ENCODE measurements around the gene CTDP1. TPM values are rescaled to one million over a fixed set of nuclear protein-coding genes. Genes with fewer than 3 reads are reported as not detected.

Gene CTDP1
- total RNA-seq, 2 donors from 2014 or later = 8.8 to 21.8 TPM

DNA sequence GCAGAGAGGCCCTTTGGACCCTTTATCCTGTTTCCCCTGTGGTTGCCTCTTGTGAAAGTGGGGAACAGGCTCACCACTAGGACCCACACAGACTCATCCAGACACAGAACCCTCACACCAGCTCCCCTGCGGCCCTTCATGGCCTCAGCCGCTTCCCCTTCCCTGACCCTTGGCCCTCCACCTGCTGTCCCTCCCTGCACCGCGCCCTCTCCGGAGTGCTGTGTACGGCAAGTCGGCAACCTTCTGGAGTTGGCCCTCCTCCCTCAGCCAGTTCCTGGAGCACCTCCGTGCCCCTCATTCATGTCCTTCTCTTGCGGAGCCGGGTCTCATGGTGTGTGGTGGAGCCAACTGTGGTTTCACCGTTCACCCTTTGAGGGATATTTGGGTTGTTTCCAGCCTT lies 44.0 kb downstream of the CTDP1 start:
- no peak for ATAC-seq
- no peak for DNase-seq
- intact Hi-C loops (cut with DNase I) = no loop called here
- WGBS, 2 donors = 89% methylated on average over 11 of the region's 11 CpGs
- TF ChIP-seq, protein P1, sequence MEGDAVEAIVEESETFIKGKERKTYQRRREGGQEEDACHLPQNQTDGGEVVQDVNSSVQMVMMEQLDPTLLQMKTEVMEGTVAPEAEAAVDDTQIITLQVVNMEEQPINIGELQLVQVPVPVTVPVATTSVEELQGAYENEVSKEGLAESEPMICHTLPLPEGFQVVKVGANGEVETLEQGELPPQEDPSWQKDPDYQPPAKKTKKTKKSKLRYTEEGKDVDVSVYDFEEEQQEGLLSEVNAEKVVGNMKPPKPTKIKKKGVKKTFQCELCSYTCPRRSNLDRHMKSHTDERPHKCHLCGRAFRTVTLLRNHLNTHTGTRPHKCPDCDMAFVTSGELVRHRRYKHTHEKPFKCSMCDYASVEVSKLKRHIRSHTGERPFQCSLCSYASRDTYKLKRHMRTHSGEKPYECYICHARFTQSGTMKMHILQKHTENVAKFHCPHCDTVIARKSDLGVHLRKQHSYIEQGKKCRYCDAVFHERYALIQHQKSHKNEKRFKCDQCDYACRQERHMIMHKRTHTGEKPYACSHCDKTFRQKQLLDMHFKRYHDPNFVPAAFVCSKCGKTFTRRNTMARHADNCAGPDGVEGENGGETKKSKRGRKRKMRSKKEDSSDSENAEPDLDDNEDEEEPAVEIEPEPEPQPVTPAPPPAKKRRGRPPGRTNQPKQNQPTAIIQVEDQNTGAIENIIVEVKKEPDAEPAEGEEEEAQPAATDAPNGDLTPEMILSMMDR (IDR thresholded peaks at IDR 0.05) = no peak
- no peak for TF ChIP-seq POLR2A (IDR thresholded peaks at IDR 0.05)
- Histone ChIP-seq H3K9me3 (no peaks in the 10 kb centered on the region), H3K27ac (no peak overlapping the region), H3K27me3 (no peaks in the 10 kb centered on the region), H3K4me1 (no peaks in the 10 kb centered on the region), H3K4me3 (no peak overlapping the region), H3K36me3 (replicated peaks in 1 of 2; ENCODE audit: insufficient read depth in 1 of 2, low read depth in 2 of 2) (peaks cover 0 to 13% of the 10 kb centered on the region in 2 donors)

DNA sequence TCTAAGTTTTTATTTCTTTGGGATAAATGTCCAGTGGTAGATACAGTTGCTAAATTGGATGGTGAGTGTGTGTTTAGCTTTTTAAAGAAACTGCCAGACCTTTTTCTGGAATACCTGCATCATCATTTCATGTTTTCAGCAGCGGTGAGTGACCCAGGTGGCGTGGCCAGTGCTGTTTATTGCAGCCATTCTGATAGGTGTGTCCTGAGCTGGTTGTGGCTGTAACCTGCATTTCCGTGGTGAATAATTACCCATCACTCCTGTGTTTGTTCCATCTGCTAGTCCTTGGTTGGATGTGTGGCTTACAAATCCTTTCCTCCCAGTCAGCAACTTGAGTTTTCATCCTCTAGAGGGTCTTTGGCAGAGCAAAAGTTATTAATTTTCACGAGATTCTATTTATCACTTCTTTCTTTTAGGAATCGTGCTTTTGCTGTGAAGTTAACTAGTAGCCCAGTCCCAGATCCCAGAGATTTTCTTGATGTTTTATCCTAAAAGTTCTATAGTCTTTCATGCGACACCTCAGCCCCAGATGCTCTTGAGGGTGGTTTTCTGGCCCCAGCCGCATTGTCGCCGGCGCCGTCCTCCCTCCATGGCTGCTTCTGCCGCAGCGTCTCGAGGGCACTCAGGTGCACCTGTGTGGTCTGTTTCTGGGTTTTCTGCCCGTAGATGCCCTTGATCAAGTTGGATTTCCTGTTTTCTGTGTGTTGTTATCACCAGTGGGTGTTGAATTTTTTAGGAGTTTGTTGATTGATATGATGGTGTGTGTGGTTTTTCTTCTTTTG lies 44.9 kb downstream of the CTDP1 start:
- Histone ChIP-seq H3K4me3 (no peak overlapping the region), H3K4me1 (no peaks in the 10 kb centered on the region), H3K27me3 (no peaks in the 10 kb centered on the region), H3K9me3 (no peaks in the 10 kb centered on the region), H3K27ac (no peak overlapping the region), H3K36me3 (replicated peaks in 1 of 2; ENCODE audit: insufficient read depth in 1 of 2, low read depth in 2 of 2) (peaks cover 4 to 15% of the 10 kb centered on the region in 2 donors)
- no peak for TF ChIP-seq POLR2A (IDR thresholded peaks at IDR 0.05)
- TF ChIP-seq, protein P1 (IDR thresholded peaks at IDR 0.05) = no peak
- 95 to 97% methylated on average over 15 of the region's 15 CpGs for WGBS, 2 donors
- no peak for ATAC-seq
- DNase-seq = no peak
- intact Hi-C loops (cut with DNase I) = no loop called here

DNA sequence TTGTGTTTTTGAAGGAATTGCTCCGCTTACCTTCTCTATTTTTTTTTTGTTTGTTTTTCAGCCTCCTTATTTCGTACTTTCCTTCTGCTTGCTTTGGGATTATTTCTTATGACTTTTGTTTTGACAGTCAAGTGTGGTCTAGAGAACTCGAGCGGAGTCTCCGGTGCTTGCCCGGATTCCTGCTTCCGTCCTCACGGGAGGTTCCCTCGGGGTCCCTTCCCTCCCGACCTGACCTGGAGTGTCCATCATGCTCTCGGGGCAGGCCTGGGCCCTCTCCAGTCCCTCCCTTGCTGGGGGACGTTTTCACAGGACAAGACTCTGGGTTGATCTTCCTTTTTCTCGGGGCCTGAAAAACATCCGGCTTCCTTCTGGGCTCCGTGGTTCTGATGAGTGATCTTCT lies 45.9 kb downstream of the CTDP1 start:
- Histone ChIP-seq H3K27me3 (no peaks in the 10 kb centered on the region), H3K36me3 (replicated peaks in 1 of 2; ENCODE audit: insufficient read depth in 1 of 2, low read depth in 2 of 2) (peaks cover 7 to 17% of the 10 kb centered on the region in 2 donors), H3K4me1 (no peaks in the 10 kb centered on the region), H3K27ac (no peak overlapping the region), H3K9me3 (no peaks in the 10 kb centered on the region), H3K4me3 (no peak overlapping the region)
- ATAC-seq (no peak), DNase-seq (no peak)
- TF ChIP-seq, protein P1 (IDR thresholded peaks at IDR 0.05) = no peak
- no peak for TF ChIP-seq POLR2A (IDR thresholded peaks at IDR 0.05)
- intact Hi-C loops (cut with DNase I) = no loop called here
- 92 to 93% methylated on average over 15 of the region's 15 CpGs for WGBS, 2 donors

DNA sequence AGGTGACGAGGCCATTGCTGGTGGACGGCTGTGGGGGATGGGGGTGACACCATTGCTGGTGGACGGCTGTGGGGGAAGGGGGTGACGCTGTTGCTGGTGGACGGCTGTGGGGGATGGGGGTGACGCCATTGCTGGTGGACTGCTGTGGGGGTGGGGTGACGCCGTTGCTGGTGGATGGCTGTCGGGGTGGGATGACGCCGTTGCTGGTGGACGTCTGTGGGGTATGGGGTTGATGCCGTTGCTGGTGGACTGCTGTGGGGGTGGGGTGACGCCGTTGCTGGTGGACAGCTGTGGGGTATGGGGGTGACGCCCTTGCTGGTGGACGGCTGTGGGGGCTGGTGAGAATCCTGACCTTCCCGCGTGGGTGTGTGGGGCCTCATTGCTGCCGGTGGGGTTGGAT lies 47.1 kb downstream of the CTDP1 start:
- 84 to 96% methylated on average over 20 of the region's 20 CpGs for WGBS, 2 donors
- H3K4me3 ChIP-seq = no peak overlapping the region
- peaks cover 0 to under 1% (median 0%) of the 10 kb centered on the region in 3 donors for H3K9me3 ChIP-seq
- H3K27me3 ChIP-seq = no peaks in the 10 kb centered on the region
- no peaks in the 10 kb centered on the region for H3K4me1 ChIP-seq
- DNase-seq (no peak), ATAC-seq (no peak)
- no peak overlapping the region for H3K27ac ChIP-seq
- no peak for TF ChIP-seq POLR2A (IDR thresholded peaks at IDR 0.05)
- TF ChIP-seq, protein P1 (IDR thresholded peaks at IDR 0.05) = no peak
- intact Hi-C loops (cut with DNase I) = no loop called here
- peaks cover 7 to 12% of the 10 kb centered on the region in 2 donors for H3K36me3 ChIP-seq (replicated peaks in 1 of 2; ENCODE audit: insufficient read depth in 1 of 2, low read depth in 2 of 2)

DNA sequence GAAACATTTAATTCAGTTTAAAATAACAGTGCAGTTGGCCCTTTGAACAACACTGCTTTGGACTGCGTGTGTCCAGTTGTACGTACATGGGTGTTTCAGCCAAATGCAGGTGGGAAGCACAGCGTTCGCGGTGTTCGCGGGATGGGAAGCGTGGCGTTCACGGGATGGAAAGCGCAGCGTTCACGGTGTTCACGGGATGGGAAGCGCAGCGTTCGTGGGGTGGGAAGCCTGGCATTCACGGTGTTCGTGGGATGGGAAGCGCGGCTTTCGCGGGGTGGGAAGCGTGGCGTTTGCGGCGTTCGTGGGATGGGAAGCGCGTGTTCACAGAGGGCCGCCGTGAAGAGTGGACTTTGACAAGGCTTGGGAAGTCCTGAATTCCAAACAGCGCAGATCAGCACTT lies 47.6 kb downstream of the CTDP1 start:
- Histone ChIP-seq H3K4me3 (no peak overlapping the region), H3K4me1 (no peaks in the 10 kb centered on the region), H3K9me3 (peaks cover 0 to 5% (median 0%) of the 10 kb centered on the region in 3 donors), H3K27ac (no peak overlapping the region), H3K36me3 (replicated peaks in 1 of 2; ENCODE audit: insufficient read depth in 1 of 2, low read depth in 2 of 2) (peaks cover 7 to 16% of the 10 kb centered on the region in 2 donors), H3K27me3 (no peaks in the 10 kb centered on the region)
- DNase-seq (no peak), ATAC-seq (no peak)
- WGBS, 2 donors = 93 to 98% methylated on average over 33 of the region's 33 CpGs
- intact Hi-C loops (cut with DNase I) = no loop called here
- TF ChIP-seq POLR2A (IDR thresholded peaks at IDR 0.05) = no peak
- TF ChIP-seq, protein P1 (IDR thresholded peaks at IDR 0.05) = no peak

All from body of pancreas (tissue), 4 donors.